Measurements from ENCODE around the gene AEBP1.
"Not testable (repeated sequence)": the region's sequence is repeated elsewhere in the genome, so short reads cannot be mapped to it uniquely, and the experiment has no call there.

Gene AEBP1

DNA sequence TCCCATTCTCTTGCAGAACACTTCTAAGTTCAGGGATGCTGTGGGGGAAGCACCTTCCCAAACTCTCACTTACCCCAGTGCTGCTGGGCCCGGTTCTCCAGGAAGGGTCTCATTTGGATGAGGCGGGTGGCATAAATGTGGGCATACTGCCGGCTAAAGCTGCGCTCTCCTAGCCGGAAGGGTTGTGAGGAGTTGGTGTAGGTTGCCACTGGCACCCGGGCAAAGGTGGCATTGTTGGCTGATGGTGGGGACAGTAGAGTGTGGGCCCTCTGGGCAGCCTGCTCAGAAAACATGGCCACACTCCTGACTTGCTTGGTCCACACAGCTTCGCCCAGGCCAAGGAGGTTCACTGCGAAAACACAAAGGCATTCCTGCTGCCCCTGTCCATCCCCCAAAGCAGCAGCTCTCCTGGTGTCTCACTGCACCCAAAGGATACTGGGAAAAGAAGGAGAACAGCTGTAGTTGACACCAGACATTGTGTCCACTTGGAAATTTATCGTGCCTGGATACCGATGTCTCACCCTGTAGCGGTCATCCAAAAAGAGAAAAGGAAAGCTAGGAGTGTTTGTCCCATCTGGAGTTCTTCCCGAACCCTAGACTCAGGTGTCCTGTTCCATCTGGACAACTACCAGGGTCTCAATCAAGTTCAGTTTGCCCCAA lies 17.7 kb downstream of the AEBP1 start:
- no peak for DNase-seq

DNA sequence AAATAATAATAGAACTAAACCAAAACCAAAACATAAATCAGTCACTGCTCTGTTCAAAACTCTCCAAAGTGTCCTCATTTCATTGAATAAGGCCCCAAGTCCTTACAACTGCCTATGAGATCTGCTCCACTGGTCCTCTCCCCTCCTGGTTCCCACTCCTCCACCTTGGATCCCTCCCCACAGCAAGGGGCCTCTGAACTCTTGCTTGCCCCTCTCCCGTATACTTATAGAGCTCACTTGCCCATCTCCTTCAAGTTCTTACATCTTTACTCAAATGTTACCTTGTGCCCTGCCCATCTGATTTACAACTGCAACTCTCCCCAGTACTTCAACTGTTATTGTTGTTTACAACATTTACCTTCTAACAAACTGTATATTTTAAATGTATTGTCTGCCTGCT lies 18.4 kb downstream of the AEBP1 start:
- DNase-seq = no peak

DNA sequence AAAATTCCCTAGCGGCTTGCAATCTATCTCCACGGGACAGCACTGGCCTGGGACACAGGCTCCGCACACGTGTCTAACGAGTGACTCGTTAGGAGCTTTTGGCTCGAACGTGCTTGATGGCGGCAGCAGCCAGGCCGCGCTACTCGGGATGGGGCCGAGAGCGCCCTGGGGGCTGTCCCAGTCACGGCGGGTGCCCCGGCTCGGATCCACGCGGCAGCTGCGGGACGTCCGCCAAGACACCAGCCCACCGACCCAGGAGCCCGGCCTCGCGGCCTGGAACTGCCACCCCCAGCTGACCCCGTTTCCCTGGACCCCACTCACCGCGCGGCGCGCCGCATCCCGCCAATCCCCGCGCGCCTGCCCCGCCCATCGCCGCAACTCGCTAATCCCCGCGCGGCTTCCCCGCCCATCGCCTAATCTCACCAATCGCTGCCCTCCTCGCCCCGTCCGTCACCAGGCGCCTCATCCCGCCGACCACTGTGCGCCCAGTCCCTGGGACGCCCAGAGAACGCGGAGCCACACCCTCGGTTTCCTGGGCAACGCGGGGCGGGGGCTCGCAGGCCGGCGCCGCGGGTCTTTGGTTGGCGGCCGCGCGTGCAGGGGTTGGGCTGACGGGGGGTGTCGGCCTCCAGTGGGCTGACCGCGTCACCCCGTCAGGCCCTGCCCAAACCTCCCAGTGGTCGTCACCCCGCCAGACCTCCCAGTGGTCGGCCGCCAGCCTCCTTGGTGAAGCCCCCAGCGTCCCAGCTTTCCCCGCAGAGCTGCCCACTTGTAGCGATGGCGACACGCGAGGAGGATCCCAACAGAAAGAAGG lies 19.3 kb downstream of the AEBP1 start, which contains the start of gene POLD2:
TSS of gene POLD2 (minus strand) at position 359 of the 814 bp plus-strand sequence. CDS start 1,495 bp downstream, outside the sequence.
- DNase-seq = peak; percentile 99

DNA sequence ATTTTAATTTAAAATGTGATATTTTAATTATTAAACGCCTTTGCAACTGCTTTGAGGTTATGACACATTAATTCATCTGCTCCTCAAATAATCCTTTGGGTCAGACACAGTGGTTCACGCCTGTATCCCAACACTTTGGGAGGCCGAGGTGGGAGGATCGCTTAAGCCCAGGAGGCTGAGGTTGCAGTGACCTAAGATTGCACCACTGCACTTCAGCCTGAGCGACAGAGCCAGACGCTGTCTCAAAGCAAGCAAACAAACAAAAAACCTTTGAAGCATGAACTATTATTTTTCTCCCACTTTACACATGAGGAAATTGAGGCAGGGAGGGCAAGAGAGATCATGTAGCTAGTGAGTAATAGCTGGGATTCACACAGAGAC lies 20.7 kb downstream of the AEBP1 start:
- DNase-seq = no peak

DNA sequence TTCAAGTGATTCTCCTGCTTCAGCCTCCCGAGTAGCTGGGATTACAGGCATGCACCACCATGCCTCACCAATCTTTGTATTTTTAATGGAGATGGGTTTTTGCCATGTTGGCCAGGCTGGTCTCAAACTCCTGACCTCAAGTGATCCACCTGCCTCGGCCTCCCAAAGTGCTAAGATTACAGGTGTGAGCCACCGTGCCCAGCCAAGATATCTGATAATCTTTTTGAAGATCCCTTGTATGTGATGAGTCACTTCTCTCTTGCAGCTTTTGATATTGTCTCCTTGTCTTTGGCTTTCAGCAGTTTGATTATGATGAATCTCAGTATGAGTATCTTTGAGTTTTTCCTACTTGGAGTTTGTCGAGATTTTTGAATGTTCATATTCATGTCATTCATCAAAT lies 22.4 kb downstream of the AEBP1 start:
- not testable (repeated sequence) for DNase-seq

DNA sequence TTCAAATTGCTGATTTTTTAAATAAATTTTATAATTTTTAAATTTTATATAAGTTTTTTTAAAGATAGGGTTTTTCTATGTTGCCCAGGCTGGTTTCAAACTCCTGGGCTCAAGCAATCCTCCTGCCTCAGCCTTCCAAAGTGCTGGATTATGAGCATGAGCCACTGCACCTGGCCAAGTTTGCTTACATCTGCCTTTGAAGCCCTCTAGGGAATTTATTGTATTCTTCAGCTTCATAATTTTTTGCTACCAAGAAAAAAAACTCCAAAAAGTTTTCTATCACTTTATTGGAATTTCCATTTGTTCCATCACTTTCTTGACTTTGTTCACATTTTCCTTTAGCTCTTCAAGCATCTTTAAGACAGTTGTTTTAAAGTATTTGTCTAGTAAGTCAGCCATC lies 23.0 kb downstream of the AEBP1 start:
- DNase-seq = no peak

DNA sequence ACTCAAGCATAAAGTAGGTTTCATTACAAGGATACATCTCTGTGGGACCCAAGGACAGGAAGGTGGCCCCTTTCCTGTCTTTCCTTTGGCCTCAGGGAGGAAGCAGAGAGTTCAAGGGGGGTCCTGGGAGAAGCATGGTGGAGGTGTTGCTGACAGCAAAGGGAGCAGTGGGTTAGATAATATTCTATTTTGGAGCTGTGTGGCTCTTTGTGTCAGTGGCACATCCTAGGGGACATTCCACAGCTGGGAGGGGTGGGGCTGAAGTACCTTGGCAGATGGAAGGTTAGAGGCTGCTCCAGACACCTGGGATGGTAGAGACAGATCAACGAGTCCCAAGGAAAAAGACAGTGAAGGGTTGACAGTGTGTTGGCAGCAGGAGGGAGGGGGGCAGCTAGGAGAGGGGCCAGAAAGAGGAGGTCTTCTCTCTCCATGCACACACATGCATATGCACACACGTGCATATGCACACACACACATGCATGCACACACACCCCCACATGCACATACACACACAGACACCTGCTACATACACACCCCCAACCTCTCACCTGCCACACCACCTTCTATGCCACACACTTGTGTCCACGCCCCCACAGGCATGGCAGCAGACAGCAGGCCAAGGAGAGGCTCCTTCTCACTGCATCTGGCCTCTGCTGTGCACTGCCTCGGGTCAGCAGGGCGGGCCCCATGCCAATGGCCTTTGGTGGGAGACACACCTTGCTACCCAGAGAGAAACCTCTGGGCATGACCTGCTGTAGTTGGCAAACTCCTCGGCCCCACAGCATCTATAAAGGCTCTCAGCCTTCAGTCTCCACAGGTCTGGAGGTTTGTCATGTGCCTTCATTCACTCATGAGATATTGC lies 24.8 kb downstream of the AEBP1 start:
- DNase-seq = no peak

DNA sequence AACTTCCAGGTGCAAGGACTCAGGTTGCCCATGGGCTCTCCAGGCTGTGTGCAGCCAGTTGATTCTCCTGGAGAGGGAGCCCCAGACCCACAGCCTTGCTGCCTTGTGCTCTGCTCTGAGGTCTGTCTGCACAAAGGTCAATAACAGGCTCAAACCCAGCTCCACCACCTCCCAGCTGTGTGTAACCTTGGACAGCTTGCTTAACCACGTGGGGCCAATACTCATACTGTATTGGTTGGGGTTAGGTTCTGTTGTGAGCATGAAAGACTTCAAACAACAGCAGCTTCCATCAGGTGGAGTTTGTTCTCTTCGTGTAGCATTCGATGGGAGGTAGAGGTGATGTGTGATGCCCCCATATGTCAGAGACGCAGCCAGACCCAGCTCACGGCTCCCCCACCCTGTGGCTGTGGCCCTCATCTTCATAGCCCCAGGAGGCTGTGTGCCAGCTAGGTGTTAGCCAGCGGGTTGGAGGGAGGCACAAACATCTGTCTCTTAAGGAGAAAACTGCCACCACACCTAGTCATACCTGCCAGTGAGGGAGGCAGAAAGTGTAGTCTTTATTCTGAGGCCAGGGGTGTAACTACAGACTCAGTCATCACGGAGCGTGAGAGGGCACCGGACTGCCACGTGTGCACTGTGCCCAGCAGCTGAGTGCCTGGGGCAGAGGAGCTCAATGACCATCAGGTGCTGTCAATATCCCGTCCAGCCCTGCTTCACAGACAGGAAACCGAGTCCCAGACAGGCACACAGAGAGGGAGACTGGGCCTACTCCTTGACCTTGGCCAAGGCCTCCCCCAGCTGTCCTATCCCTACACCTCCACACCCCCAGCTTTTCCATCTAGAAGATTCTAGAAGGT lies 27.3 kb downstream of the AEBP1 start:
- DNase-seq = peak; percentile 85

DNA sequence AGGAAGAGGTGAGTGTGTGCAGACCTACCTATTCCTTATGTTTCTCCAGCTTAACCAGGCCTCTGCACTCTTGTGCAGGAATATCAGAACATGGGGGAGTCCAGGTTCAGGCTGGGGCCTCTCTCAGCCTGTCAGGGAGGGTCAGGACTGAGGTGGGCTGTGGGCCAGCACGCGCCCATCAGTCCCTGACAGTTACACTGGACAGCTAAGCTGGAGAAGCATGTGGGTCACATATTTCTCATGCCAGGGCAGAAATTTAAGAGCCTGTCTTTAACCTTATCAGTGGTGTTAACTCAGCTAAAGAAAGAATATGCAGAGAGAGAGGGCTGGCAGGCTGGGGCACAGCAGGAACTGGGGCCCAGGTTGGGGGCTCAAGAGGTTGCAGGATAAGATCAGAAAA lies 27.9 kb downstream of the AEBP1 start:
- no peak for DNase-seq

DNA sequence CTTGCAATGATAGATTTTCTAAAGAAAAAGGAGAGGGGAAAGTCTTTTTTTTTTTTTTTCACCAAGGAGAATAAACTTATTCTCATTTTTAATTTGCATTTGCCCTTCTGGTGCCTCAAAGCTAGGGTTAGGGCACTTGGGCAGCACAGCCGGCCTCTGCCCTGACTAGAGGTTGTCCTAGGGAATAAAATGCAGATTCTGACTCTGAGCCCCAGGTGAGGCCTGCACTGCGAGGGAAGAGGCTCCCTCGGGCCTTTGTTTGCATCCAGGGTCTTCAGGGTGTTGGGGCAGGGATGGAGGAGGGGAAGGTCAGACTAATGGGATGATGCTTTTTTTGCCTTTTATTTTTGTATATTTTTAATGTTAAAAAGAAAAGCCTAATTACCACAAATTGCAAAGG lies 29.1 kb downstream of the AEBP1 start:
- no peak for DNase-seq

DNA sequence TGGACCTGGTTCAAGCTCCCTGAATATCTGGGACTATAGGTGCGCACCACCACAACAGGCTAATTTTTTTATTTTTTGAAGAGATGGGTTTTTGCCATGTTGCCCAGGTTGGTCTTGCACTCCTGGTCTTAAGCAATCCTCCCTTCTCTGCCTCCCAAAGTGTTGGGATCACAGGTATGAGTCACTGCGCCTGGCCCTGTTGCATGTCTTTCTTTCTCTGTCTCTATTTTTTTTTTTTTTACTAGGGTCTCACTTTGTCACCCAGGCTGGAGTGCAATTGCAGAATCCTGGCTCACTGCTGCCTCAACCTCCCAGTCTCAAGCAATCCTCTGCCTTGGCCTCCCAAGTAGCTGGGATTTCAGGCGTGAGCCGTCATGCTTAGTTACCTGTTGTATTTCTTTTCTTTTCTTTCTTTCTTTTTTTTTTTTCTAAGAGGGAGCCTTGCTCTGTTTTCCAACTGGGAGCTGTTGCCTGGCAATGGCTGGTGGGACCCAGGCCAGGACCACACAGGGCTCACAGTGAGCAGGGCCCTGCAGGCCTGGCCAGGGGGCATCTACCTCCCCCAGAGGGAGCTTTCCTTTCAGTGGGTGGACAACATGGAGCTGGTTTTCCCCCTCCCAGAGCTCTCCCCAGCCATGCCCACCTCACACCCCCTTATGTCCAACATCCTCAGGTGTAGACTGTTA lies 30.9 kb downstream of the AEBP1 start:
- no peak for DNase-seq

DNA sequence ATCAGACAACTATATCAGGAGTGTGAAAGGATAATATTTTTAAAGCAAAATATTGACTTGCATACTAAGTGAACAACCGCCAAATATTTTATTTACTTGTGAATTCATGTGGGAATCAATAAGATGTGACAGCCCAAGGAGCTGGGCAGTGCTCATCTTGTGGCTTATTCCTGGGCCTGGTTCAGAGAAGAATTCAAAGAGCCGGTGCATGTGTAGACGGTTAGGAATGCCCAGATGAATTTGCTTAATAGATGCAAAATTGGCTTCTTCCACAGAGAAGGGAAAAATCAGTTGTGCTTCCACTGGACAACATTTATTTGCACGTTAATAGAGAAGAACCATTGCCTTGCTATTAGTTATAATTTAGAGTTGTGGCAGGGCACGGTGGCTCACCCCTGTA lies 32.6 kb downstream of the AEBP1 start:
- no peak for DNase-seq

DNA sequence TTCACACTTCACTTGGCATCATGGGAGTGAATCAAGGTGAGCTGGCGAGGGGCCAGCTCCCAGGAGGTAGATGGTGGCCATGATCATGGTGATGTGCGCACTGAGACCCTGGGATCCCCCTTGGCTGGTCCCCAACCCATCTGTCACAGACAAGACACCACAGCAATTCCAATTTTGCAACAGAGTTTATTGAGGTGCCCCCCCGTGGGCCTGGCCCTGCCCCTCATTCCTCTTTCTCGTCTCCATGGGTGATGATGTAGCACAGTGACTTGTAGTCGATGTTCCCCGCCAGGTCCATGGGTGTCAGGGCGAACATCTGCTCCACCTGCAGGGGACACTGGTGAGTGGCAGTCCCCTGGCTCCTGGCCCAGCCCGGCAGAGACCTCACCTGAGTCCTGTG lies 34.6 kb downstream of the AEBP1 start:
- DNase-seq = no peak

DNA sequence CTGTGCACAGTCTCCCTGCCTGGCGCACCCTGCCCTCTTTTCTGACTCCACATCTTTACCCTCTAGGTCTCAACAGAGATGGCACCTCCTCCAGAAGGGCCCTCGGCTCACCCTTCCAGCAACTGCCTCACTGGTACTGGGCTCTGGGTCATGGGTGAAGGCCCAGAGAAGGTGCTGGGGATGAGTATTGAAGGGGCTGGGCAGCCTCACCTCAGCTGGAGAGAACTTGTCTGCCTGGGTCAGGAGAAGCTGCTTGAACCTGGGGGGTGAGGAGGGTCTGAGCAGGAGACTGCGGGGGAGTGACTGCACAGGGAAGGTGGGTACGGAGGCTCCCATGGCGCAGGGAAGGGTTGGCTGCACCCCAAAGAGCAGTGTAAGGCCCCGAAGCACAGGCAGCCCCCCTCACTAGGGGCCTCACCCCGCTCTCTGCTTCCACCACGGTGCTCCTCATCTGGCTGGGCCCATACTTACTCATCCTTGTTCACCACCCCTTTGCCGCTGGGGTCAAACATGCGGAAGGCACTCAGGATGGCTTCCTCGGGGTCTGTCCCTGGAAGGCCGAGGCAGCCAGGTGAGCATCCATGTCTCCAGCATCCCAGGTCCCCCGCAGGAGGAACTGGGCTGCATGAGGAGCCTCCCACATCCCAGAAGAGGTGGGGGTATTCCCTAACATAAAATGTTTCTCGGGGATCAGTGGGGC lies 35.3 kb downstream of the AEBP1 start:
- no peak for DNase-seq

DNA sequence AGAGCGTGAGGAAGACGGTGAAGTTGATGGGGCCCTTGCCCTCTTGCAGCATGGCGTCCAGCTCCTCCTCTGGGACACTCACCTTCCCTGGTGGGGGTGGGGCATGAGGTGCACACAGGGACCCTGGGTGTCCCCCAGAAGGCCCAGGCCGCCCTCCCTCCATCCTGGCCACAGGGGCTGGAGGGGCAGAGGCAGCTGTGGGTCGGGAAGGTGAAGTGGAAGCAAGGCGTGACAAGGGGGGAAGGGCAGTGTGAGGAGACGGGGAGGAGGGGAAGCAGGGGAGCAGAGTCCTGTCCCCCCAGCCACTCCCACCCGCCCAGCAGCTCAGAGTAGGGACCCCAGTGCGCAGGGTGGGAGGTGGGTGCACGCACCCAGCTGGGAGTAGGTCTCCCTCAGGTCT lies 36.2 kb downstream of the AEBP1 start:
- DNase-seq = no peak

DNA sequence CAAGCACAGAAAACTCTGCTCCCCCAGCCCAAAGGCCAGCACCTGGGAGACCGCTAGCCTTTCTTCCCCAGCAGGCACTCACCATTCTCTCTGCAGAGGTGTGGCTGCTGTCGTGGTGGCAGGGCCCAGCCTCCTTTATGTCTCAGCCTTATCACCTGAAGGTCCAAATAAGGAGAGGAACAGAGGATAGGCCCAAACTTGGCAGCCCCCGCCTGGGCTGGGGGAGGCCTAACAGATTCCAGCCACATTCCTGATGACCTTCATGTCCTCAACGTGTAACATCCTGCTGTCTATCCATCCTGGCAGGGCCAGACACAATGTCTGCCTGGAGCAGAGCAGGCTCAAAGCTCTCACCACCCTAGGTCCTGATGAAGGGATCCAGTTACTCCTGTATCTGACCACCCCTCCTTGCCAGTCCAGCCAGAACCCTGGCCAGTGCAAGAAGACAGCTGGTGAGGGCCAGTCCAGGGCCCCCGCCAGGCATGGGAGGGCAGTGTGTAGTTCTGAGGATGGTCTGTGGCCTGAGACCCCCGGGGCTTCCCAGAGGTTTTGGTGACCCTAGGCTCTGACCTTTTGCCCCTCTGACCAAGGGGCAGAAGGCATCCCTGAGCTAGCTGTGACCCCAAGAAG lies 37.2 kb downstream of the AEBP1 start, which contains the start of gene MYL7:
TSS of gene MYL7 (minus strand) at position 112 of the 630 bp plus-strand sequence. CDS start at position 85, 27 bp downstream.
- no peak for DNase-seq

DNA sequence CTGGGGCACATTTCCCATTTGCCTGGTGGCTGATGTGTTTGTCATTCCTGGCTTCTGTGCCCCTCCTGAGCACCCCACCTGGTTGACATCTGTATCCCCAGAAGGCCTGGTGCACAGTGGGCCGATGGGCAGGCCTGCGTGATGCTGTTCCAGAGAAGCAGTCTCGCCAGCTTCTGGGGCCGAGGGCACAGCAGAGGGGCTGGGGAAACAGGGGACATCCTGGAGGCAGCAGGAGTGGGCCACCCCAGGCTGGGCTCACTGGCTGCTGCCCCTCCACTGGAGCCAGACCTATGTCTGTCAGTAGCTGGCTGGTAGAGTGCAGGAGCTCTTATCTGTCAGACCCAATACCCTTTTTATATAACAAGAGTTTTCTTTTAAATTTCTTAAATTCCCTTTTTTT lies 37.9 kb downstream of the AEBP1 start:
- DNase-seq = no peak

DNA sequence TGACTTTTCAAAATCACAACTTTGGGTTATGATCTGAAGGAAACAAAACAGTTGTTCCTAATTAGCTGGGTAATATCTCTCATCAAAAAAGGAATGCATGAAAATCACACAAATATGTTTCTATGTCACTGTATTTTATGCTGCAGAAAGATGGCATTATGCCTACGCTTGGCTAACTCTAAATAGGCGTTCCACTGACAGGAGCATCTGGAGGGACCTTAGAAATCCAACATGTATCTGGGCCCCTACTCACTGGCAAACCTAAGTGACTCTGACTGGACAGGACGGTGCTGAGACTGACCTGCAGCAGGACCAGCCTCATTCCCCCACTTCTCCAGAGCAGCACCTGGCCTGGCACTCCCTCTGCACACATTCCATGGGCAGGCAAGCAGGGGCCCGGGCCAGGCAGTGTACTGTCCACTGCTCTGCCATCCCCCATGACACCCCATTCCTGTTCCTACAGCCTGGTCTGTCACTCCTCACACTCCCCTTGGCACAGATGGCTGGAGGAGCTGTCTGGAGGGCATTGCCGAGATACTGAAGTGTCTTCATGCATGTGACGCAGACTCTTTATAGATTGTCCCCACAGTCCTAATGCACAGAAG lies 39.6 kb downstream of the AEBP1 start:
- DNase-seq = no peak

DNA sequence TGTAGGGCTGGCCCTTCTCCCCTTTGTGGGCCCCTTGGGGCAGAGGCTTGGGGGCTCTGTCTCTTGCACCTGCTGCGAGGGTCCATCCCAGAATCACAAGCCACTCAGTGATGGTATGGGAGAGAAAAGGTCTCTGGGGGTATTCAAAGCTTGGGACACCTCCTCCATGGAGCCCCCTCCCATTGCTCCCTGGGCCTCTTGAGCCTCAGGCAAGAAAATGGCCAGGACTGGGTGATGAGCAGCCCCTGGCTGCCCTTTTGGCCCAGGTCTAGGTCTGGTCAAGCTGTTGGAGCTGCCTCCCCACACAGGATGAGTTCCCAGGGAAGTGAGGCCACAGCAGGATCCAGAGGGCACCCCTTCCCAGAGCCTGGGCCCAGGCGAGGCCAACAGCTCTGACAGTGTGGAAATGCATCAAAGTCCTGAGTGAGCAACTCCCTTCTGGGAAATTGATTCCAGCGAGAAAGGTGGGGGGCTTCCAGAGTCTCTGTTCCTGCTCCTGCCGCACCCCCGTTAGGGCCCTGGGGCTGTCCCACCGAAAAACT lies 40.4 kb downstream of the AEBP1 start:
- no peak for DNase-seq

DNA sequence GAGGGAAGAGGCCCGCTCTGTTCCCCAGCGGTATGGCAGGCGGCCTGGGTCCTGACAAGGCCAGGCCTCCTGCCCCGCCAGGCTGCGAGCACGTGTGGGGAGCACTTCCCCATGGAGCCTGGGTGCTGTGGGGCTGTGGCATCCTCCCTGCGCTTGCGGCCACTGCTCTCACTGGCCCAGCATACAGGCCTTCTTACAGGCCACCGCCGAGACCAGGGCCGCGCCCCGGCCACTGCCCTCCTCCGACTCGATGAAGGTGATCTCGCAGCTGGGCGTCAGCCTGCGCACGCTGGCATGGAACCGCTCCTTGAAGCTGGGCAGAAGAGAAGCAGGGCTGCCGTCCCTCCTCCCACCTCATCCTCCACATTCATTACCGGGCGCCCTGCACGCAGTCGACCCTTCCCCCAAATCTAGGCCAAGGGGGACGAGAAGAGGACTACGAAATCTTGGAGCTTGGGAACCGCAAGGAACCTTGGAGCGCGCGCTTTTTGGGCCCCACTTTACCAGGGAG lies 40.9 kb downstream of the AEBP1 start:
- no peak for DNase-seq

Data from DMS53 (cell line).